ENCODE results near the gene AFAP1.

AFAP1 gene

GRCh38 chr4:7939377-7940108 is at the start of gene AFAP1:
Gene AFAP1, minus strand, starts transcription at chr4:7939861. Its CDS starts 67,783 bp downstream, at chr4:7872078.
- Mint-ChIP-seq H3K9me3 (no peaks in the 10 kb centered on the region), H3K4me3 (peak within 1 kb of the TSS; percentile 79), H3K4me1 (peaks cover 27% of the 10 kb centered on the region), H3K27me3 (no peaks in the 10 kb centered on the region), H3K36me3 (ENCODE audit: insufficient read depth) (peaks cover 6% of the 10 kb centered on the region), H3K27ac (ENCODE audit: low read depth) (peak within 1 kb of the TSS; percentile 71)
- DNase-seq (ENCODE audit: low spot score in 2 of 2) = peak; percentile 78 to 83
- peak; percentile 99 for ATAC-seq (replicated peaks; ENCODE audit: extremely low read depth, poor library complexity, severe bottlenecking)

- Mint-ChIP-seq H3K9me3 (no peaks in the 10 kb centered on the region), H3K27ac (ENCODE audit: low read depth) (no peak overlapping the region), H3K36me3 (ENCODE audit: insufficient read depth) (peaks cover 2% of the 10 kb centered on the region)
These were observed 48.8 kb upstream of the AFAP1 start for GRCh38 chr4:7988437-7988836.

GRCh38 chr4:7987148-7987989 is 47.7 kb upstream of the AFAP1 start:
- Mint-ChIP-seq H3K27me3 (no peaks in the 10 kb centered on the region), H3K27ac (ENCODE audit: low read depth) (no peak overlapping the region), H3K4me1 (peaks cover 5% of the 10 kb centered on the region), H3K36me3 (ENCODE audit: insufficient read depth) (peaks cover 2% of the 10 kb centered on the region), H3K9me3 (no peaks in the 10 kb centered on the region), H3K4me3 (no peak overlapping the region)
- ATAC-seq (replicated peaks; ENCODE audit: extremely low read depth, poor library complexity, severe bottlenecking) = peak; percentile 62
- peak; percentile 62 to 70 for DNase-seq (ENCODE audit: low spot score in 2 of 2)

More at GRCh38 chr4:7988437-7988836, 48.8 kb upstream of the AFAP1 start:
- DNase-seq (ENCODE audit: low spot score in 2 of 2) (no peak), ATAC-seq (replicated peaks; ENCODE audit: extremely low read depth, poor library complexity, severe bottlenecking) (no peak)
- no peaks in the 10 kb centered on the region for H3K27me3 Mint-ChIP-seq
- H3K4me3 Mint-ChIP-seq = no peak overlapping the region
- H3K4me1 Mint-ChIP-seq = peaks cover 5% of the 10 kb centered on the region

GRCh38 chr4:7985891-7986441 is 46.3 kb upstream of the AFAP1 start:
- Mint-ChIP-seq H3K36me3 (ENCODE audit: insufficient read depth) (peaks cover 2% of the 10 kb centered on the region), H3K27me3 (no peaks in the 10 kb centered on the region), H3K4me3 (peak overlapping the region; percentile 20), H3K27ac (ENCODE audit: low read depth) (peak overlapping the region; percentile 41), H3K9me3 (no peaks in the 10 kb centered on the region), H3K4me1 (peaks cover 17% of the 10 kb centered on the region)
- ATAC-seq (replicated peaks; ENCODE audit: extremely low read depth, poor library complexity, severe bottlenecking) (no peak), DNase-seq (ENCODE audit: low spot score in 2 of 2) (no peak)

GRCh38 chr4:7985072-7985471 is 45.4 kb upstream of the AFAP1 start:
- peaks cover 17% of the 10 kb centered on the region for H3K4me1 Mint-ChIP-seq
- ATAC-seq (replicated peaks; ENCODE audit: extremely low read depth, poor library complexity, severe bottlenecking) = no peak
- H3K36me3 Mint-ChIP-seq (ENCODE audit: insufficient read depth) = peaks cover 2% of the 10 kb centered on the region
- no peak overlapping the region for H3K27ac Mint-ChIP-seq (ENCODE audit: low read depth)
- H3K9me3 Mint-ChIP-seq = no peaks in the 10 kb centered on the region
- H3K4me3 Mint-ChIP-seq = no peak overlapping the region
- H3K27me3 Mint-ChIP-seq = no peaks in the 10 kb centered on the region
- no peak for DNase-seq (ENCODE audit: low spot score in 2 of 2)

- no peak for DNase-seq (ENCODE audit: low spot score in 2 of 2)
- Mint-ChIP-seq H3K9me3 (no peaks in the 10 kb centered on the region), H3K4me3 (no peak overlapping the region), H3K27me3 (no peaks in the 10 kb centered on the region), H3K4me1 (peaks cover 22% of the 10 kb centered on the region), H3K27ac (ENCODE audit: low read depth) (no peak overlapping the region), H3K36me3 (ENCODE audit: insufficient read depth) (peaks cover 2% of the 10 kb centered on the region)
- no peak for ATAC-seq (replicated peaks; ENCODE audit: extremely low read depth, poor library complexity, severe bottlenecking)
These were observed 44.7 kb upstream of the AFAP1 start for GRCh38 chr4:7984286-7984925.

- ATAC-seq (replicated peaks; ENCODE audit: extremely low read depth, poor library complexity, severe bottlenecking) (no peak), DNase-seq (ENCODE audit: low spot score in 2 of 2) (no peak)
- Mint-ChIP-seq H3K4me3 (no peak overlapping the region), H3K4me1 (peaks cover 23% of the 10 kb centered on the region), H3K36me3 (ENCODE audit: insufficient read depth) (no peaks in the 10 kb centered on the region), H3K27me3 (no peaks in the 10 kb centered on the region), H3K9me3 (no peaks in the 10 kb centered on the region), H3K27ac (ENCODE audit: low read depth) (no peak overlapping the region)
These were observed 43.6 kb upstream of the AFAP1 start for GRCh38 chr4:7983296-7983695.

- Mint-ChIP-seq H3K4me3 (no peak overlapping the region), H3K27ac (ENCODE audit: low read depth) (no peak overlapping the region), H3K36me3 (ENCODE audit: insufficient read depth) (no peaks in the 10 kb centered on the region), H3K9me3 (no peaks in the 10 kb centered on the region), H3K4me1 (peaks cover 23% of the 10 kb centered on the region), H3K27me3 (no peaks in the 10 kb centered on the region)
- no peak for DNase-seq (ENCODE audit: low spot score in 2 of 2)
- ATAC-seq (replicated peaks; ENCODE audit: extremely low read depth, poor library complexity, severe bottlenecking) = no peak
These were observed 42.2 kb upstream of the AFAP1 start for GRCh38 chr4:7981738-7982394.

GRCh38 chr4:7980036-7980435 is 40.4 kb upstream of the AFAP1 start:
- no peaks in the 10 kb centered on the region for H3K9me3 Mint-ChIP-seq
- no peak for ATAC-seq (replicated peaks; ENCODE audit: extremely low read depth, poor library complexity, severe bottlenecking)

GRCh38 chr4:7979652-7979968 is 39.9 kb upstream of the AFAP1 start:
- ATAC-seq (replicated peaks; ENCODE audit: extremely low read depth, poor library complexity, severe bottlenecking) = no peak
- DNase-seq (ENCODE audit: low spot score in 2 of 2) = no peak
- no peaks in the 10 kb centered on the region for H3K9me3 Mint-ChIP-seq
- peak overlapping the region; percentile 41 for H3K27ac Mint-ChIP-seq (ENCODE audit: low read depth)
- peaks cover 29% of the 10 kb centered on the region for H3K4me1 Mint-ChIP-seq
- H3K36me3 Mint-ChIP-seq (ENCODE audit: insufficient read depth) = no peaks in the 10 kb centered on the region
- no peak overlapping the region for H3K4me3 Mint-ChIP-seq
- no peaks in the 10 kb centered on the region for H3K27me3 Mint-ChIP-seq

More at GRCh38 chr4:7980036-7980435, 40.4 kb upstream of the AFAP1 start:
- Mint-ChIP-seq H3K27me3 (no peaks in the 10 kb centered on the region), H3K36me3 (ENCODE audit: insufficient read depth) (no peaks in the 10 kb centered on the region), H3K4me3 (no peak overlapping the region), H3K27ac (ENCODE audit: low read depth) (no peak overlapping the region), H3K4me1 (peaks cover 27% of the 10 kb centered on the region)
- DNase-seq (ENCODE audit: low spot score in 2 of 2) = no peak

GRCh38 chr4:7978907-7979651 is 39.4 kb upstream of the AFAP1 start:
- ATAC-seq (replicated peaks; ENCODE audit: extremely low read depth, poor library complexity, severe bottlenecking) = no peak
- no peak for DNase-seq (ENCODE audit: low spot score in 2 of 2)
- no peaks in the 10 kb centered on the region for H3K36me3 Mint-ChIP-seq (ENCODE audit: insufficient read depth)
- no peaks in the 10 kb centered on the region for H3K9me3 Mint-ChIP-seq
- H3K4me3 Mint-ChIP-seq = no peak overlapping the region
- peaks cover 34% of the 10 kb centered on the region for H3K4me1 Mint-ChIP-seq
- H3K27ac Mint-ChIP-seq (ENCODE audit: low read depth) = peak overlapping the region; percentile 41
- no peaks in the 10 kb centered on the region for H3K27me3 Mint-ChIP-seq

Data from central memory CD8-positive, alpha-beta T cell (primary cell).